Hepatocyte (in vitro differentiated cells): ENCODE results near the gene PRRC2A. TPM values are rescaled to one million over a fixed set of nuclear protein-coding genes. Genes with fewer than 3 reads are reported as not detected.
"Not testable (repeated sequence)": the region's sequence is repeated elsewhere in the genome, so short reads cannot be mapped to it uniquely, and the experiment has no call there.

Source experiments
- DNase-seq: peaks from one replicate; pipeline ENCODE4 v3.0.0-alpha.2; 2016; ENCODE audit warnings: low spot score
- H2AFZ ChIP-seq: fragments of 200-600 bp; sonication (generic); 2 replicates; pipeline ENCODE4 v1.6.0; 2016; ENCODE audit warnings: antibody characterized with exemption, mild to moderate bottlenecking
- H3K27ac ChIP-seq: fragments of 200-600 bp; sonication (generic); 2 replicates; pipeline ENCODE4 v1.5.1; 2016; ENCODE audit warnings: mild to moderate bottlenecking
- H3K27me3 ChIP-seq: fragments of 200-600 bp; sonication (generic); 2 replicates; pipeline ENCODE4 v1.6.1; 2016
- H3K36me3 ChIP-seq: fragments of 200-600 bp; sonication (generic); replicated peaks from 2 replicates; pipeline ENCODE4 v1.5.1; 2016; ENCODE audit warnings: low read depth; ENCODE audit not compliant: insufficient read depth
- H3K4me1 ChIP-seq: fragments of 200-600 bp; sonication (generic); 2 replicates; pipeline ENCODE4 v1.5.1; 2016; ENCODE audit warnings: mild to moderate bottlenecking, moderate library complexity; ENCODE audit not compliant: insufficient read depth
- H3K4me2 ChIP-seq: fragments of 200-600 bp; sonication (generic); 2 replicates; pipeline ENCODE4 v1.6.0; 2016
- H3K4me3 ChIP-seq: fragments of 200-600 bp; sonication (generic); 2 replicates; pipeline ENCODE4 v1.5.1; 2016; ENCODE audit warnings: mild to moderate bottlenecking
- H3K79me2 ChIP-seq: fragments of 200-600 bp; sonication (generic); 2 replicates; pipeline ENCODE4 v1.6.0; 2017; ENCODE audit warnings: mild to moderate bottlenecking
- H3K9me2 ChIP-seq: fragments of 200-600 bp; sonication (generic); replicated peaks from 2 replicates; pipeline ENCODE4 v1.6.0; 2017; ENCODE audit warnings: mild to moderate bottlenecking; ENCODE audit not compliant: insufficient read depth
- H3K9me3 ChIP-seq: fragments of 200-600 bp; sonication (generic); 2 replicates; pipeline ENCODE4 v1.5.1; 2016; ENCODE audit warnings: low read depth, mild to moderate bottlenecking
- H4K20me1 ChIP-seq: fragments of 200-600 bp; sonication (generic); 2 replicates; pipeline ENCODE4 v1.6.0; 2016; ENCODE audit warnings: mild to moderate bottlenecking; ENCODE audit not compliant: insufficient read depth, poor library complexity, severe bottlenecking
- CTCF ChIP-seq: fragments of 200-600 bp; sonication (generic); IDR thresholded peaks from 2 replicates; pipeline ENCODE4 v1.5.1; 2016; ENCODE audit warnings: antibody characterized with exemption, mild to moderate bottlenecking; ENCODE audit not compliant: poor library complexity
- EZH2 ChIP-seq: fragments of 200-600 bp; sonication (generic); IDR thresholded peaks from 2 replicates; pipeline ENCODE4 v1.6.1; 2016; ENCODE audit warnings: antibody characterized with exemption, mild to moderate bottlenecking, borderline replicate concordance
- EZH2phosphoT487 ChIP-seq: fragments of 200-600 bp; sonication (generic); IDR thresholded peaks from one replicate; pipeline ENCODE4 v1.6.1; 2018; ENCODE audit warnings: antibody characterized with exemption, mild to moderate bottlenecking, low read depth, moderate library complexity; ENCODE audit not compliant: unreplicated experiment, severe bottlenecking
- WGBS: methylation state at CpG from one replicate; pipeline ENCODE4 v1.1.6; 2016; ENCODE audit warnings: low lambda C conversion rate; ENCODE audit errors: missing lambda C conversion rate; 5-methylcytosine and 5-hydroxymethylcytosine counted together
- polyA plus RNA-seq: library from polyadenylated mRNA; unstranded; fragments of >200 nt; fragmentation: Nextera tagmentation; extraction: Ambion mirVana; gene quantifications from 2 replicates; pipeline ENCODE4 v1.2.1, GENCODE V29; 2016
- total RNA-seq: library from RNA; depleted of rRNA; stranded (reverse); fragments of >200 nt; gene quantifications from 2 replicates; pipeline ENCODE4 v1.2.3, GENCODE V29; 2014

Gene PRRC2A
- total and polyA plus RNA-seq, 2 experiments from 2014 or later: 47.5 to 50.2 TPM

DNA sequence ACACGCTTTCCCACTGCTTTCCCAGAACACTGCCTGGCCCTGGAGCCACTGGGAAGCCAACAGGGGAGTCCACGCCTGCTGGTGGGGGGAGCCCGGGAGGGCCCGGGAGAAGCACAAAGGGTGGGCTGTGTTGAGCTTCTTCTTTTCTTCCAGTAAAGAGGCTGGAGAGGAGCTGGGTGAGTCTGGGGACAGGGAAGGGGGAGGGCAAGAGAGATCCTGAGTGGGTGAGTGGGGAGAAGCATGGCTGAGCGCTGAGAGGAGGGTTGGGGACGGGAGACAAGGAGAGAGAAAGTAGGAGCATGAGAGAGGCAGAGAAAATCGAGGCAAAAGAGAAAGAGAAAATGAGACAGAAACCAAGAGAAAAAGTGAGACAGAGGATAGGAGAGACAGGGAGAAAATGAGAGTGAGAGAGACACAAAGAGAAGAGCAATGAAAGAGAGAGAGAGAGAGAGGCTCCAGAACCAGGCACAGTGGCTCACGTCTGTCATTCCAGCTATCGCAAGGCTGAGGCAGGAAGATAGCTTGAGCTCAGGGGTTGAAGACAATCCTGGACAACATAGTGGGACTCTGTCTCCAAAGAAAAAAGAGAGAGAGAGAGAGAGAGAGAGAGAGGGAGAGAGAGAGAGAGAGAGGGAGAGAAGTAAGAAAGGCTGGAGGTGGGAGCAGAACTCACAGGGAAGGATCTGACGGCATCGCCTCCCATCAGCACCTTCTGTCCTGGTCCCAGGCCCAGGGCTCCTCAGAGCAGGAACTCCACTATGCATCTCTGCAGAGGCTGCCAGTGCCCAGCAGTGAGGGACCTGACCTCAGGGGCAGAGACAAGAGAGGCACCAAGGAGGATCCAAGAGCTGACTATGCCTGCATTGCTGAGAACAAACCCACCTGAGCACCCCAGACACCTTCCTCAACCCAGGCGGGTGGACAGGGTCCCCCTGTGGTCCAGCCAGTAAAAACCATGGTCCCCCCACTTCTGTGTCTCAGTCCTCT, 32.4 kb upstream of the PRRC2A start:
- no peaks in the 10 kb centered on the region for H4K20me1 ChIP-seq
- no peaks in the 10 kb centered on the region for H3K79me2 ChIP-seq
- DNase-seq: no peak
- TF ChIP-seq EZH2phosphoT487: no peak
- TF ChIP-seq EZH2: no peak
- no peak for TF ChIP-seq CTCF
- no peak overlapping the region for H3K27ac ChIP-seq
- no peaks in the 10 kb centered on the region for H3K27me3 ChIP-seq
- H3K9me2 ChIP-seq: no peaks in the 10 kb centered on the region
- no peaks in the 10 kb centered on the region for H3K36me3 ChIP-seq
- no peaks in the 10 kb centered on the region for H3K9me3 ChIP-seq
- no peak overlapping the region for H3K4me2 ChIP-seq
- H2AFZ ChIP-seq: no peak overlapping the region
- 80% methylated on average over 12 of the region's 12 CpGs for WGBS
- no peaks in the 10 kb centered on the region for H3K4me1 ChIP-seq
- no peak overlapping the region for H3K4me3 ChIP-seq

DNA sequence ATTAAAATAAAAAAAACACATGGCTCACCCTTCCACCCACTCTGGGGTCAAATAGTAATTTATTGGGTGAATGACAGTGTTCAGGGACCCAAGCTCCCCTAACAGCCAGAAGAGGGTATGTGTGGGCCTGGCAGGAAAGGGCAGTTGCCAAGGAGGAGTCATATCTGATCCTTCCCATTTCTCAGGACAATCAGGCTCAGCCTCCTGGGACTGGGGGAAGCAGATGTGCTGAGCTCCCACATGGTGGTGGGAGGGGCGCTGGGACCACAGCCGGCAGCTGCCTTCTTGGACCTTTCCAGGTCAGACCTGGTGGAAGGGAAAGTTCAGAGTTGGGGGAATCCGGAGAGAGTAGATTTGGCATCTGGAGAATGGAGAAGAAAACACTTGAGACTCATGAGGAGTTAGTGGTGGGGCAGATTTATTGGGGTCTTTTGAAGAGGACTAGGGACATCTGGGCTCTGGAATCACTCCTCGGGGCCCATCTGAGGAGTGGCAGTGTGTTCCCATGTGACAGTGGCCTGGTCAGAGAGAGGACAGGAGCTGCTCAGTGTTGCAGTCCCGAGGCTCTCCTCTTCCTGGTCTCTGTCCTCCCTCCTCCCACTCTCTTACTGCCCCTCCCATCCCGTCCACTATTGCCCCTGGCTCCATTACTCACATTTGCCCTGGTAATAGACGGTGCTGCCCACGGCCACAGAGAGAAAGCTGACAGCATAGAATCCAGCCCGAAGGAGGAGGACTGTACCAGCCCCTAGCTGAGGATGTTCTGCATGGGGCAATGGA, 31.5 kb upstream of the PRRC2A start:
- TF ChIP-seq EZH2 (no peak), CTCF (no peak), EZH2phosphoT487 (no peak)
- WGBS: 64% methylated on average over 9 of the region's 9 CpGs
- no peak overlapping the region for H3K4me3 ChIP-seq
- H3K36me3 ChIP-seq: no peaks in the 10 kb centered on the region
- H3K27me3 ChIP-seq: no peaks in the 10 kb centered on the region
- H3K4me1 ChIP-seq: no peaks in the 10 kb centered on the region
- H3K4me2 ChIP-seq: no peak overlapping the region
- H3K9me3 ChIP-seq: no peaks in the 10 kb centered on the region
- DNase-seq: no peak
- H3K79me2 ChIP-seq: no peaks in the 10 kb centered on the region
- no peaks in the 10 kb centered on the region for H3K9me2 ChIP-seq
- H3K27ac ChIP-seq: no peak overlapping the region
- no peaks in the 10 kb centered on the region for H4K20me1 ChIP-seq
- H2AFZ ChIP-seq: no peak overlapping the region

DNA sequence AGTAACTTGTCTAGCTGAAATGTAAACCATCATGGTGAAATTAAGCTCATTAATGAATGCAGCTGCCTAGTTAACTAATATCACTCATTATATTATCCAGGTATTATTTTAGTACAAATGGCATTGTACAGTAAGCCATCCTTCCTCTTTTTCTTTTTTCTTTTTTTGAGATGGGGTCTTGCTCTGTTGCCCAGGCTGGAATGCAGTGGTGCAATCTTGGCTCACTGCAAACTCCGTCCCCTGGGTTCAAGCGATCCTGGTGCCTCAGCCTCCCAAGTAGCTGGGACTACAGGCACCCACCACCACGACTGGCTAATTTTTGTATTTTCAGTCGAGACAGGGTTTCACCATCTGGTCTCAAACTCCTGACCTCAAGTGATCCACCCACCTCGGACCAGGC, 29.8 kb upstream of the PRRC2A start:
- H3K27me3 ChIP-seq, H3K36me3 ChIP-seq, DNase-seq, H4K20me1 ChIP-seq, H3K79me2 ChIP-seq, H3K9me2 ChIP-seq, H3K27ac ChIP-seq, H3K4me2 ChIP-seq, H3K4me3 ChIP-seq, H3K9me3 ChIP-seq, H2AFZ ChIP-seq, H3K4me1 ChIP-seq: not testable (repeated sequence)
- WGBS: 86% methylated on average over 5 of the region's 5 CpGs

DNA sequence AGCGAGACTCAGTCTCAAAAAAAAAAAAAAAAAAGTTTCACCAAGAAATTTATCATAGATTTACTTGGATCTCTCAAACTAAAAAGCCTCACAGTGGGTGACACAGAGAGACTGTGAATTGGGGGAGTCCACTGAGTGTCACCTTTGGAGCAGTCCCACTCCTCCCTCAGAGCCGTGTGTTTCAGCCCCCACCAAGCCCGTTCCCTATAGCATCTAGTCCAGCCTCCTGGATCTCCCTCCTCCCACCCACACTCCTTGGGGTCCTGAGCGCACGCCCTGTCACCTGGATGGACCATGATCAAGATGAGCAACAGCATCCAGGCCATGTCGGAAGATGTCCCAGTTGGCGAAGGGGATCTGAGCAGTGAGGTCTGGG, 28.1 kb upstream of the PRRC2A start:
- Histone ChIP-seq H3K36me3 (no peaks in the 10 kb centered on the region), H3K27ac (no peak overlapping the region), H3K27me3 (no peaks in the 10 kb centered on the region), H3K9me3 (no peaks in the 10 kb centered on the region), H3K9me2 (no peaks in the 10 kb centered on the region), H3K79me2 (no peaks in the 10 kb centered on the region), H3K4me2 (no peak overlapping the region), H4K20me1 (no peaks in the 10 kb centered on the region), H3K4me1 (no peaks in the 10 kb centered on the region), H2AFZ (no peak overlapping the region), H3K4me3 (no peak overlapping the region)
- WGBS: 96% methylated on average over 7 of the region's 7 CpGs
- DNase-seq: no peak
- TF ChIP-seq EZH2: no peak
- no peak for TF ChIP-seq EZH2phosphoT487
- no peak for TF ChIP-seq CTCF
